ENCODE results near the gene ARHGAP28. TPM values are rescaled to one million over a fixed set of nuclear protein-coding genes. Genes with fewer than 3 reads are reported as not detected.

ARHGAP28 gene
- total RNA-seq, 3 donors from 2014 or later (not counting 1 experiment from before 2014, with no cell fraction given) = not detected

GRCh38 chr18:6877288-6877687 lies 147.8 kb downstream of the ARHGAP28 start:
- Mint-ChIP-seq H3K9me3 (peaks cover 0 to 6% of the 10 kb centered on the region in 2 donors), H3K36me3 (no peaks in the 10 kb centered on the region)
- WGBS (ENCODE audit: insufficient coverage) = 89% methylated on average over 14 of the region's 14 CpGs

GRCh38 chr18:6878556-6879297 lies 149.2 kb downstream of the ARHGAP28 start:
- intact Hi-C loops (cut with micrococcal nuclease) = no loop called here
- TF ChIP-seq CTCF (IDR thresholded peaks at IDR 0.05) = no peak
- Mint-ChIP-seq H3K9me3 (peaks cover 0 to 6% of the 10 kb centered on the region in 2 donors), H3K4me3 (no peak overlapping the region), H3K27ac (no peak overlapping the region), H3K36me3 (no peaks in the 10 kb centered on the region), H3K4me1 (no peaks in the 10 kb centered on the region), H3K27me3 (ENCODE audit: low read depth in 2 of 2) (peaks cover 0 to 3% of the 10 kb centered on the region in 2 donors)
- 91% methylated on average over 11 of the region's 11 CpGs for WGBS (ENCODE audit: insufficient coverage)
- Histone ChIP-seq H3K27ac (ENCODE audit: low read length) (no peak overlapping the region), H3K4me3 (ENCODE audit: low read length) (no peak overlapping the region), H3K36me3 (ENCODE audit: control insufficient read depth, insufficient read depth, low read length) (no peaks in the 10 kb centered on the region), H3K27me3 (ENCODE audit: control insufficient read depth, insufficient read depth, low read length) (no peaks in the 10 kb centered on the region), H3K9me3 (ENCODE audit: control insufficient read depth, insufficient read depth, low read length) (no peaks in the 10 kb centered on the region), H3K4me1 (ENCODE audit: control insufficient read depth, insufficient read depth, low read length) (no peaks in the 10 kb centered on the region)
- ATAC-seq = no peak
- no peak for DNase-seq

More at GRCh38 chr18:6877288-6877687, 147.8 kb downstream of the ARHGAP28 start:
- Mint-ChIP-seq H3K4me1 (no peaks in the 10 kb centered on the region), H3K4me3 (no peak overlapping the region), H3K27me3 (ENCODE audit: low read depth in 2 of 2) (peaks cover 0 to 3% of the 10 kb centered on the region in 2 donors), H3K27ac (no peak overlapping the region)
- no peak for DNase-seq
- no peaks in the 10 kb centered on the region for H3K4me1 ChIP-seq (ENCODE audit: control insufficient read depth, insufficient read depth, low read length)
- no peak for ATAC-seq
- TF ChIP-seq CTCF (IDR thresholded peaks at IDR 0.05) = no peak
- H3K4me3 ChIP-seq (ENCODE audit: low read length) = no peak overlapping the region
- H3K27me3 ChIP-seq (ENCODE audit: control insufficient read depth, insufficient read depth, low read length) = no peaks in the 10 kb centered on the region
- H3K36me3 ChIP-seq (ENCODE audit: control insufficient read depth, insufficient read depth, low read length) = no peaks in the 10 kb centered on the region
- intact Hi-C loops (cut with micrococcal nuclease) = no loop called here
- H3K27ac ChIP-seq (ENCODE audit: low read length) = no peak overlapping the region
- no peaks in the 10 kb centered on the region for H3K9me3 ChIP-seq (ENCODE audit: control insufficient read depth, insufficient read depth, low read length)

GRCh38 chr18:6879508-6880195 lies 150.1 kb downstream of the ARHGAP28 start:
- Mint-ChIP-seq H3K27ac (no peak overlapping the region), H3K9me3 (peaks cover 0 to 6% of the 10 kb centered on the region in 2 donors), H3K36me3 (no peaks in the 10 kb centered on the region), H3K4me3 (no peak overlapping the region), H3K27me3 (ENCODE audit: low read depth in 2 of 2) (peaks cover 0 to 3% of the 10 kb centered on the region in 2 donors), H3K4me1 (no peaks in the 10 kb centered on the region)
- H3K4me3 ChIP-seq (ENCODE audit: low read length) = no peak overlapping the region
- intact Hi-C loops (cut with micrococcal nuclease) = no loop called here
- TF ChIP-seq CTCF (IDR thresholded peaks at IDR 0.05) = no peak
- H3K36me3 ChIP-seq (ENCODE audit: control insufficient read depth, insufficient read depth, low read length) = no peaks in the 10 kb centered on the region
- DNase-seq (no peak), ATAC-seq (no peak)
- no peaks in the 10 kb centered on the region for H3K9me3 ChIP-seq (ENCODE audit: control insufficient read depth, insufficient read depth, low read length)
- H3K27ac ChIP-seq (ENCODE audit: low read length) = no peak overlapping the region
- 93% methylated on average over 14 of the region's 14 CpGs for WGBS (ENCODE audit: insufficient coverage)
- H3K4me1 ChIP-seq (ENCODE audit: control insufficient read depth, insufficient read depth, low read length) = no peaks in the 10 kb centered on the region
- H3K27me3 ChIP-seq (ENCODE audit: control insufficient read depth, insufficient read depth, low read length) = no peaks in the 10 kb centered on the region

All from natural killer cell (primary cell).